G401 (cell line): Measurements from ENCODE around the gene TMEM97. TPM values are rescaled to one million over a fixed set of nuclear protein-coding genes. Genes with fewer than 3 reads are reported as not detected.
A peak's percentile ranks its signal among the peaks of the same experiment; 100 is the strongest.

Source experiments
- DNase-seq: peaks from one replicate; pipeline ENCODE4 v3.0.0-alpha.2; 2015; ENCODE audit warnings: low spot score
- in situ Hi-C: cut with HindIII; loops from 2 replicates; pipeline ENCODE4 v1.10.0; 2016; ENCODE audit warnings: low sequenced_read_pairs, mixed read lengths
- total RNA-seq: library from RNA; depleted of rRNA; stranded (reverse); fragments of >200 nt; shearing (Covaris generic); gene quantifications from 2 replicates; pipeline ENCODE4 v1.2.3, GENCODE V29; 2014; rRNA removed

TMEM97 gene
- total RNA-seq, 1 experiment from 2014 or later, result 96.3 TPM

DNA sequence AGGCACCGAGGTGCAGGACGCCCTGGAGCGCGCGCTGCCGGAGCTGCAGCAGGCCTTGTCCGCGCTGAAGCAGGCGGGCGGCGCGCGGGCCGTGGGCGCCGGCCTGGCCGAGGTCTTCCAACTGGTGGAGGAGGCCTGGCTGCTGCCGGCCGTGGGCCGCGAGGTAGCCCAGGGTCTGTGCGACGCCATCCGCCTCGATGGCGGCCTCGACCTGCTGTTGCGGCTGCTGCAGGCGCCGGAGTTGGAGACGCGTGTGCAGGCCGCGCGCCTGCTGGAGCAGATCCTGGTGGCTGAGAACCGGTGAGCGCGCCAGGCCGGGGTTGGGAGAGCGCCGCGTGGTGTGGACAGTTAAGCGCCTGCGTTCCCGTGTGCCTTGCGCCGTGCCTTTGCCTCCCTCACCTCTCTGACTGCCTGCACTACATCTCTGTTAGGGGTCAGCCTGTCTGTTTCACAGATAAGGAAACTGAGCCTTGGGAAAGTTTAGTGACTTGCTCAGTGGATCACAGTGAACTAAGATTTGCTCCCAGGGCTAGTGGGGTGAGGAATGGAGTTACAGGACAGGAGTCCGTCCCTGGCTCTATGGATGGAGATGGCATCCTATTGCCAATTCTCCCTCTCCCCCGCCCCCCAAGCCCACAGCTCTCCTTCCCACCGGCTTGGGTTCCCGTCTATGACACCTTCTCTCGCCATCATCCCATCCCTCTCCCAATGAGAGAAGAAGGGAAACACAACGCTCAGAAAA, 53.4 kb downstream of the TMEM97 start:
- peak; percentile 54 for DNase-seq
- in situ Hi-C loops, result no loop called here

GRCh38 chr17:28372945-28373274, 53.9 kb downstream of the TMEM97 start:
- DNase-seq, result no peak

More at GRCh38 chr17:28372945-28373274, 53.9 kb downstream of the TMEM97 start:
- in situ Hi-C loops, result no loop called here

Other genes with a start within 250 kb of the TMEM97 start
- gene IFT20, start 16.3 kb downstream of the TMEM97 start, total RNA-seq, result 21.5 and 29.1 TPM in 2 replicates
- 25.3 and 27.7 TPM in 2 replicates for gene TNFAIP1, start 16.6 kb downstream of the TMEM97 start, total RNA-seq
- gene POLDIP2, start 38.3 kb downstream of the TMEM97 start, total RNA-seq, result 200 and 227 TPM in 2 replicates
- gene SEBOX, start 46.0 kb downstream of the TMEM97 start, total RNA-seq, result not detected in 2 replicates
- gene VTN, start 51.1 kb downstream of the TMEM97 start, total RNA-seq, result 12.4 and 13.1 TPM in 2 replicates
- 18.6 and 20.4 TPM in 2 replicates for gene SARM1, start 52.5 kb downstream of the TMEM97 start, total RNA-seq
- gene SLC46A1, start 87.0 kb downstream of the TMEM97 start, total RNA-seq, result 33.6 and 44.7 TPM in 2 replicates
- gene SLC13A2, start 154.4 kb downstream of the TMEM97 start, total RNA-seq, result not detected in 2 replicates
- not detected in 2 replicates for gene FOXN1, start 187.1 kb downstream of the TMEM97 start, total RNA-seq
- 59.0 and 60.4 TPM in 2 replicates for gene UNC119, start 233.4 kb downstream of the TMEM97 start, total RNA-seq